Epithelial cell of alveolus of lung (primary cell): ENCODE results near the gene CDS2. TPM values are rescaled to one million over a fixed set of nuclear protein-coding genes. Genes with fewer than 3 reads are reported as not detected.

Experiments
- total RNA-seq: library from RNA; depleted of rRNA; stranded (reverse); fragments of >200 nt; gene quantifications from 2 replicates; pipeline ENCODE4 v1.2.1, GENCODE V29; 2015

Gene CDS2
- 14.7 and 18.6 TPM in 2 replicates for total RNA-seq

GRCh38 chr20:5126512-5127203 lies at the start of gene CDS2:
Gene CDS2, plus strand, starts transcription at chr20:5127008. Its CDS starts 85 bp downstream, at chr20:5127093.

GRCh38 chr20:5119435-5120184 lies 7.2 kb upstream of the CDS2 start, which contains the start of gene PCNA:
Gene PCNA, minus strand, starts transcription at chr20:5119958. Its CDS starts 160 bp downstream, at chr20:5119798.

Other genes starting within 250 kb of the CDS2 start
- gene SLC23A2, start 125.5 kb upstream of the CDS2 start, total RNA-seq = 8.7 and 14.1 TPM in 2 replicates
- 107 and 128 TPM in 2 replicates for gene TMEM230, start 13.9 kb upstream of the CDS2 start, total RNA-seq
- 108 and 185 TPM in 2 replicates for gene PCNA, start 7.0 kb upstream of the CDS2 start, total RNA-seq
- gene PROKR2, start 189.9 kb downstream of the CDS2 start, total RNA-seq = not detected in 2 replicates